CD4-positive, CD25-positive, alpha-beta regulatory T cell (primary cell): ENCODE measurements around the gene BOK. TPM values are rescaled to one million over a fixed set of nuclear protein-coding genes. Genes with fewer than 3 reads are reported as not detected.

ENCODE experiments used
- ATAC-seq, 2 donors: fragments of 150-1000 bp; cut with Tn5 transposase; one replicate each; pipeline ENCODE4 v1.10.0; 2021; ENCODE audit warnings: low read depth in 2 of 2, moderate number of reproducible peaks in 2 of 2, moderate library complexity in 1 of 2
- DNase-seq, 3 donors: peaks; one replicate each; pipeline versions ENCODE4 v3.0.0 to v3.0.0-alpha.2; 2012 to 2022; ENCODE audit warnings: mixed read lengths in 1 of 3
- H3K27ac ChIP-seq: one replicate; pipeline ENCODE4 v1.7.0; 2013; ENCODE audit warnings: mild to moderate bottlenecking, low read length; ENCODE audit not compliant: insufficient read depth, poor library complexity, severe bottlenecking
- H3K27me3 ChIP-seq: one replicate; pipeline ENCODE4 v1.7.0; 2013; ENCODE audit warnings: low read length; ENCODE audit not compliant: control insufficient read depth, insufficient read depth
- H3K36me3 ChIP-seq: one replicate; pipeline ENCODE4 v1.7.0; 2013; ENCODE audit warnings: mild to moderate bottlenecking, low read length, moderate library complexity; ENCODE audit not compliant: control insufficient read depth, insufficient read depth
- H3K4me1 ChIP-seq: 2 replicates; pipeline ENCODE4 v1.7.0; 2013; ENCODE audit warnings: mild to moderate bottlenecking, low read length; ENCODE audit not compliant: insufficient read depth, control insufficient read depth, poor library complexity, severe bottlenecking
- H3K4me3 ChIP-seq: one replicate; pipeline ENCODE4 v1.7.0; 2013; ENCODE audit warnings: low read depth, mild to moderate bottlenecking, low read length, moderate library complexity
- H3K9me3 ChIP-seq, 2 experiments: 1 replicate in 1 of 2; 2 replicates in 1 of 2; pipeline ENCODE4 v1.7.0; 2013; ENCODE audit warnings: low read length in 2 of 2, mild to moderate bottlenecking in 1 of 2, moderate library complexity in 1 of 2; ENCODE audit not compliant: control insufficient read depth in 2 of 2
- H3K27ac Mint-ChIP-seq, 3 donors: one replicate each; pipeline ENCODE4 v1.8.0; 2020 to 2022; ENCODE audit warnings: mild to moderate bottlenecking in 3 of 3, mixed read lengths in 3 of 3, moderate library complexity in 2 of 3
- H3K27me3 Mint-ChIP-seq: one replicate; pipeline ENCODE4 v1.8.0; 2022; ENCODE audit warnings: mild to moderate bottlenecking, mixed read lengths
- H3K36me3 Mint-ChIP-seq: one replicate; pipeline ENCODE4 v1.8.0; 2020; ENCODE audit warnings: mixed read lengths
- H3K4me1 Mint-ChIP-seq, 4 donors: one replicate each; pipeline ENCODE4 v1.8.0; 2020 to 2022; ENCODE audit warnings: mixed read lengths in 4 of 4, mild to moderate bottlenecking in 1 of 4
- H3K4me3 Mint-ChIP-seq, 4 donors: one replicate each; pipeline ENCODE4 v1.8.0; 2020 to 2022; ENCODE audit warnings: mild to moderate bottlenecking in 4 of 4, mixed read lengths in 4 of 4, moderate library complexity in 3 of 4
- H3K9me3 Mint-ChIP-seq, 7 donors: one replicate each; pipeline ENCODE4 v1.8.0; 2020 to 2022; ENCODE audit warnings: mixed read lengths in 7 of 7, mild to moderate bottlenecking in 3 of 7, moderate library complexity in 2 of 7
- polyA plus RNA-seq, 4 donors: library from polyadenylated mRNA; unstranded; fragments of 300-500 nt; fragmentation: Illumina TruSeq; gene quantifications; one replicate each; pipeline ENCODE4 v1.2.3, GENCODE V29; 2021
- total RNA-seq: library from RNA; stranded (reverse); gene quantifications from one replicate; pipeline ENCODE4 v1.2.3, GENCODE V29; 2022

Gene BOK
- total and polyA plus RNA-seq, 5 donors from 2014 or later, result not detected

DNA sequence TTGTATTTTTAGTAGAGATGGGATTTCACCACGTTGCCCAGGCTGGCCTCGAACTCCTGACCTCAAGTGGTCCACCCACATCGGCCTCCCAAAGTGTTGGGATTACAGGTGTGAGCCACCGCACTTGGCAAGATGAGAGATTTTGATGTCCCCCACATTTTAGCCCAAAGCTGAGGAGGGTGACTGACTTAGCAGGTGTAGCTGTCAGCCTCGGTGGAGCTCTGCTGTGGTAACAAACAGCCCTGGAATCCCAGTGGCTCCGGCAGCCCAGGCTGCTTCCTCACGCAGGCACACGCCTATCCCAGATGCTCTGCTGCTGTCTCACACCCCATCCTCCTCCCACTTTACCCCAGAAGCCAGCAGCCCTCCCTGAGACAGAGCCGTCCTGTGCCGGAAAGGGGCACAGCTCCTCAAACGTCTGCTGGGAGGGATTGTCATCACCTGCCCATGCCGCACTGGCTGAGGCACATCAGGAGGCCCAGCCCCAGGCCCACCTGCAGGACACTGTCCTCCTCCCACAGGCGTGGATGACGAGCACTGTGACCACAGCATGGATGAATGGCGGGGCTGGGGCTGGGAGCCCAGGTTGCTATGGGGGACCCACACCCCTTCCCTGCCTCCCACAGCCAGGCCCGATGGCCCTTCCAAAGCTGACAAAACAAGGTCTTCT is 10.6 kb upstream of the BOK start:
- no peaks in the 10 kb centered on the region for H3K4me1 ChIP-seq
- Mint-ChIP-seq H3K27me3 (peaks cover 15% of the 10 kb centered on the region), H3K36me3 (no peaks in the 10 kb centered on the region), H3K27ac (no peak overlapping the region), H3K4me1 (peaks cover 0 to 2% (median 0%) of the 10 kb centered on the region in 4 donors), H3K4me3 (no peak overlapping the region), H3K9me3 (peaks cover 0 to 3% (median 0%) of the 10 kb centered on the region in 7 donors)
- DNase-seq, result no peak
- no peak overlapping the region for H3K27ac ChIP-seq
- peaks cover 6% of the 10 kb centered on the region for H3K27me3 ChIP-seq
- no peak overlapping the region for H3K4me3 ChIP-seq
- no peaks in the 10 kb centered on the region for H3K36me3 ChIP-seq
- ATAC-seq, result no peak
- no peaks in the 10 kb centered on the region for H3K9me3 ChIP-seq

DNA sequence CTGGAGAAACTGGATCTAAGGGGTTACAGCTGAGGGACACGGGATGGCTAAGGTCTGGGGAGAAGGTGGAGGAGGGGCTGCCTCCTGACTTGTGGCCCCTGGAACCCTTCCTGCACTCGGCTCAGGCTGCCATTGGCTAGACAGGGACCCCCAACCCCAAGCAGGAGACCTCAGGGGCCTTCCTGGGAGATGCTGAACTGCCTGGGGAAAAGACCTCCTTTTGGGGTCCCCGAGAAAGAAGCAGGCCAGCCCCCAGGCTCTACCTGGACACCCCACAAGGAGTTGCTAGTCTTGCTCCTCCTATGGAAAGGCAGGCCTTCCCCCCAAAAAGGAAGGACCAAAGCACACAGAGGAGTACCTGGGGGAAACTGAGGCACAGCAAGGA is 10.1 kb upstream of the BOK start:
- DNase-seq (no peak), ATAC-seq (no peak)
- Histone ChIP-seq H3K4me1 (no peaks in the 10 kb centered on the region), H3K27me3 (peaks cover 6% of the 10 kb centered on the region), H3K4me3 (no peak overlapping the region), H3K27ac (no peak overlapping the region), H3K36me3 (no peaks in the 10 kb centered on the region), H3K9me3 (no peaks in the 10 kb centered on the region)
- Mint-ChIP-seq H3K27me3 (peaks cover 10% of the 10 kb centered on the region), H3K9me3 (peaks cover 0 to 3% (median 0%) of the 10 kb centered on the region in 7 donors), H3K4me3 (no peak overlapping the region), H3K36me3 (no peaks in the 10 kb centered on the region), H3K4me1 (peaks cover 0 to 2% (median 0%) of the 10 kb centered on the region in 4 donors), H3K27ac (no peak overlapping the region)

DNA sequence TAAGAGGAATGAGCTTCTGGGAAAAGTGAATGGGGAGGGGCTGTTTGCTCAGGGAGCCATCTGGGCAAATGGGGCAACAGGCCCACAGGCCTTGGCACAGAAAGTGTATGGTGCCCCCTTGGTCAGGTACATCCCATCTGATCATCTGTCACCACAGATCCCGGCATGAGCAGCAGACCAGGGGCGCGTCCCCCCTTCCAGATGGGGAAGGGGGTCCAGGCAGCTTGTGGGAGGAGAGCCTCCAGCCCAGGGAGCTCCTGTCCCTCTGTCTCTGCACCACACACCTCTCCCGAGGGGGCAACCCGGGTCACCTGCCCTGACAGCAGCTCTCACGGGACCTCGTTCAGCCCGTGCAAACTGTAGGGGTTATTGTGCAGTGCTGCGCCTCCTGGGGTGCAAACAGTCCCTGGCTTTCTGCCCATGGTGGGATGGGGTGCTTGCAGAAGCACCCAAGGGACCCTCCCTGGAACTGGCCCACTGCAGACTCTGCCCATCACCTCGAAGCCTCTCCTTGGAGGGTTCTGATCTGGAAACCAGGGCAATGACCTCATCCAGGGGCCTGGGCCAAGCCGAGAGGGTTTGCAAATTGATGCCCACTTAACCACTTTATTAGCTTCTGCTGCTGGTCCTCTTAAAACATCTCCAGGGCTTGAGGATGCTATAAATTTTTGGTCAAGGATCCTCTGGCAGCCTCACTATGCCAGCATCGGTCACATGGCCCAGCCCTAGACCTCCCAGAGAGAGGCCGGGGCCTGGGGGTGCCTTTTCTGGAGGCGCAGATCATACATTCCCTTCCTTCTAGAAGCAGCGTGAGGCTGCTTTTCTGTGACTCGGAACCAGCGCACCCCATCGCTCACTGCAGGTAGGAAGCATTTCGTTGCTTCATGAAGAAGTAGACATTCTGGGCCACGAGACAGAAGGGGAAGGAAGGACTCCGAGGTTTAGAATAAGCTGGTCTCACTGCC is 7.6 kb upstream of the BOK start:
- DNase-seq, result no peak
- H3K4me3 Mint-ChIP-seq, result no peak overlapping the region

DNA sequence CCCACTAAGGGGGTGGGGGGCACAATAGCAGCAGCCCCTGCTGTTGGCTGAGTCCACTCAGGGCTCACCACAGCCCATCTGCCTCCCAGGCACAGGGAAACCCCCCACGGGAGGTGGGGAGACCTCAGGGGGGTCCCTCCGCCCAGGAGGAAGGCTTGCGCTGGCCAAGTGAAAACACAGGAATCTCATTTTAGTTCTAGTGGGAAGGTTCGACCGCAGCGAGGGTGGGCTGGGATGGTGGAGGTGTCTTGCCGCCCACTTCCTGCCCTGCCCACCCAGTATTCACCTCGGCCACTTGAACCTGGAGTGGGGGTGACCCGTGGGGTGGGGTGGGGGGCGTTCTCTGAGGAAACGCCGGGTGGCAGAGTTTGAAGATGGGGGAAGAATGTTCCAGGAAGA is 6.9 kb upstream of the BOK start:
- no peaks in the 10 kb centered on the region for H3K4me1 ChIP-seq
- H3K27ac ChIP-seq, result no peak overlapping the region
- H3K27me3 ChIP-seq, result no peaks in the 10 kb centered on the region
- peaks cover 0 to 4% (median 0%) of the 10 kb centered on the region in 4 donors for H3K4me1 Mint-ChIP-seq
- H3K9me3 ChIP-seq, result peaks cover 0 to 2% of the 10 kb centered on the region in 2 experiments
- H3K4me3 ChIP-seq, result no peak overlapping the region
- no peaks in the 10 kb centered on the region for H3K36me3 ChIP-seq
- ATAC-seq (no peak), DNase-seq (no peak)
- no peaks in the 10 kb centered on the region for H3K36me3 Mint-ChIP-seq
- peaks cover 25% of the 10 kb centered on the region for H3K27me3 Mint-ChIP-seq
- no peak overlapping the region for H3K4me3 Mint-ChIP-seq
- H3K9me3 Mint-ChIP-seq, result peaks cover 0 to 9% (median 2%) of the 10 kb centered on the region in 7 donors
- no peak overlapping the region for H3K27ac Mint-ChIP-seq

More for the DNA sequence above, 7.6 kb upstream of the BOK start:
- Histone ChIP-seq H3K27me3 (no peaks in the 10 kb centered on the region), H3K36me3 (no peaks in the 10 kb centered on the region), H3K4me1 (no peaks in the 10 kb centered on the region), H3K4me3 (no peak overlapping the region), H3K27ac (no peak overlapping the region), H3K9me3 (no peaks in the 10 kb centered on the region)
- peaks cover 0 to 4% (median 0%) of the 10 kb centered on the region in 4 donors for H3K4me1 Mint-ChIP-seq
- no peak for ATAC-seq
- H3K27ac Mint-ChIP-seq, result no peak overlapping the region
- peaks cover 0 to 4% (median 1%) of the 10 kb centered on the region in 7 donors for H3K9me3 Mint-ChIP-seq
- no peaks in the 10 kb centered on the region for H3K36me3 Mint-ChIP-seq
- H3K27me3 Mint-ChIP-seq, result peaks cover 19% of the 10 kb centered on the region

DNA sequence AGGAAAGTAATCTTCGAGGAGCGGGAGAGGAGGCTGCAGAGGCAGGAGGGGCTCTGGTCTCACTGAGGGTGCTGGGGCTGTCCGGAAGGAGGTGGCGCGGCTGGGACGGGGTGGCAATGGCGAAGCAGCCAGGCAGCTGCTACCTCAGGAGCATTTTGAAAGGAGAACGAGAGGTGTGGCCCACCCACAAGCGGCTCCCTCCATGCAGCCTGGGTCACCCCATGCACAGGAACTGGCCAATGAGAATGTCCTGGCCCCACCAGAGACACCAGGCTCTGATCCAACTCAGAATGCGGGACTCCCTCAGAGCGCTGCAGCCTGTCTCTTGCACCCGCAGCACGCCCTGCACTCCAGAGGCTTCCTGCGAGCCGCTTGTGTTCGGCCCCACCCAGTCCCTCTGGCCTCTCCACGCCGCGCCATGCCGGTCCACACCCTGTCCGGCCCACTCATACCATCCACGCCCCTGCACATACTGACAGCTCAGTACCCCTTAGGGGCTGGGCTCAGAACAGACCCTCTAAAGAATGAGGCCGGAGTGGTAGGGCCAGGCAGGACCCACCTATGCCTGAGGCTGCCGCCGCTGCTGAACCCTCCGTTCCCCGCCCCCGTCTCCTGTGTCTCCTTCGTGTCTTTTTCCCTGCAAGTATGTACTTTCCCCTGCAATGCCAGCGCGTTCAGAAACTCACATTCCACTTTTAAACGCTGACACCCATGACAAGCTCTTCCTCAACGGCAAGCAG is 6.4 kb upstream of the BOK start:
- Mint-ChIP-seq H3K4me1 (peaks cover 0 to 4% (median 0%) of the 10 kb centered on the region in 4 donors), H3K36me3 (no peaks in the 10 kb centered on the region), H3K27ac (no peak overlapping the region), H3K4me3 (no peak overlapping the region), H3K9me3 (peaks cover 0 to 13% (median 3%) of the 10 kb centered on the region in 7 donors), H3K27me3 (peaks cover 31% of the 10 kb centered on the region)
- no peak overlapping the region for H3K4me3 ChIP-seq
- peaks cover 1 to 4% of the 10 kb centered on the region in 2 experiments for H3K9me3 ChIP-seq
- peaks cover under 1% of the 10 kb centered on the region for H3K27me3 ChIP-seq
- no peak overlapping the region for H3K27ac ChIP-seq
- ATAC-seq, result no peak
- no peaks in the 10 kb centered on the region for H3K4me1 ChIP-seq
- DNase-seq, result no peak
- no peaks in the 10 kb centered on the region for H3K36me3 ChIP-seq

DNA sequence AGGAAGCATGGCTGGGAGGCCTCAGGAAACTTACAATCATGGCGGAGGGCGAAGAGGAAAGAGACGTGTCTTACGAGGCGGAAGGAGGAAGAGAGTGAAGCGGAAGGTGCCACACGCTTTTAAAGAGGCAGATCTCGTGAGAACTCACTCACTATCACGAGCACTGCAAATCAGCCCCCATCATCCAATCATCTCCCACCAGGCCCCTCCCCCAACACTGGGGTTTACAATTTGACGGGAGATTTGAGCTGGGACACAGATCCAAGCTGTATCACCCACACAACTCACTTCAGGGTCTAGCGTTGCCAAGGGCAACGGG is 5.1 kb upstream of the BOK start:
- H3K4me1 ChIP-seq, result peaks cover 3% of the 10 kb centered on the region
- no peaks in the 10 kb centered on the region for H3K36me3 Mint-ChIP-seq
- peaks cover 4 to 5% of the 10 kb centered on the region in 2 experiments for H3K9me3 ChIP-seq
- ATAC-seq, result no peak
- no peaks in the 10 kb centered on the region for H3K36me3 ChIP-seq
- peaks cover 0 to 22% (median 5%) of the 10 kb centered on the region in 7 donors for H3K9me3 Mint-ChIP-seq
- DNase-seq, result no peak
- no peak overlapping the region for H3K27ac Mint-ChIP-seq
- peaks cover 39% of the 10 kb centered on the region for H3K27me3 Mint-ChIP-seq
- H3K4me1 Mint-ChIP-seq, result peaks cover 0 to 7% (median 2%) of the 10 kb centered on the region in 4 donors
- H3K27me3 ChIP-seq, result peaks cover 10% of the 10 kb centered on the region
- H3K4me3 Mint-ChIP-seq, result no peak overlapping the region
- no peak overlapping the region for H3K27ac ChIP-seq
- H3K4me3 ChIP-seq, result no peak overlapping the region

DNA sequence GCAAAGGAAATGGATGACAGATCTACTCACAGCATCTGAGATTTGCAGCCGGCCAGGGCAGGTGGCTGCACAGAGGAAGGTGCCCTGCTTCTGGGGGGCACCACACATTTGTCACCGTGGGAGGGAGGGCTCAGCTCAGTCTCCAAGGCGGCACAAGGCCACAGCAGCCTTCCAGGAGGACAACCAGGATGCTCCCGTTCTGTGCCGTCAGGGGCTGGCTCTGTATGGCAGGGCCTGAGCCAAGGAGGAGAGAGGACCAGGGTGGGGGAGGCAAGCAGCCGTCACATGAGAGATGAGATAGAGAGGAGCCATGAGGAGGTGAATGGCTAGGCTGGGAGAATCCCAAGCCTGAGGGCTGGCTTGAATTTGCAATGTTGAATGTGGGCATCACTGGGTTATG is 4.6 kb upstream of the BOK start:
- Histone ChIP-seq H3K27me3 (peaks cover 10% of the 10 kb centered on the region), H3K27ac (no peak overlapping the region), H3K36me3 (no peaks in the 10 kb centered on the region), H3K4me3 (no peak overlapping the region), H3K4me1 (peaks cover 8% of the 10 kb centered on the region), H3K9me3 (peaks cover 4 to 5% of the 10 kb centered on the region in 2 experiments)
- Mint-ChIP-seq H3K9me3 (peaks cover 0 to 22% (median 5%) of the 10 kb centered on the region in 7 donors), H3K27ac (no peak overlapping the region), H3K4me3 (no peak overlapping the region), H3K27me3 (peaks cover 39% of the 10 kb centered on the region), H3K4me1 (peaks cover 0 to 7% (median 2%) of the 10 kb centered on the region in 4 donors), H3K36me3 (no peaks in the 10 kb centered on the region)
- ATAC-seq, result no peak
- no peak for DNase-seq
